GM12875 (cell line): ENCODE data around the gene TUBA1A.
"Not testable (repeated sequence)": the region's sequence is repeated elsewhere in the genome, so short reads cannot be mapped to it uniquely, and the experiment has no call there.

ENCODE experiments used
- H3K4me3 ChIP-seq: one replicate; pipeline ENCODE4 v1.5.1; 2011; ENCODE audit warnings: low read depth, low read length, control low read depth
- TF ChIP-seq, protein P1 (sequence below): IDR thresholded peaks from 2 replicates; pipeline ENCODE4 v1.5.1; 2011; ENCODE audit warnings: low read depth, mild to moderate bottlenecking, control low read depth, inconsistent platforms, low read length, moderate library complexity, borderline replicate concordance; ENCODE audit not compliant: insufficient read depth

Gene TUBA1A

DNA sequence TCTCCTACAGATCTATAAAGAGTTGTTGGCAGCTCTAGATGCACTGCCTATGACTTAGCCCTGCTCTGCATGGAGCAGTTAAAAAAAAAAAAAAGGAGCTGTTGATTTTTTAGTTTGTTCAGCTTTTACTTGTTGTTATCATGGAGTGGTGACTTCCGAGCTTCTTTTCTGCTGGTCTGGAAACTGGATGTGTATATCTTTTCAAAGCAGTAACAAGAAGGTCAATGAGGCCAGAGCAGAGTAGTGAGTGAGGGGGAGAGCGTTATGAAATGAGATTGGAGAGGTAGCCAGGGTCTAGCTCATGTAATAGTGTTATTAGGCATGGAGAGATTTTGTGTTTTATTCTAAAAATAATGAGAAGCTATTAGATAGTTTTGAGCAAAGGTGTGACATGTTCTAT, 44.5 kb downstream of the TUBA1A start:
- TF ChIP-seq, protein P1, sequence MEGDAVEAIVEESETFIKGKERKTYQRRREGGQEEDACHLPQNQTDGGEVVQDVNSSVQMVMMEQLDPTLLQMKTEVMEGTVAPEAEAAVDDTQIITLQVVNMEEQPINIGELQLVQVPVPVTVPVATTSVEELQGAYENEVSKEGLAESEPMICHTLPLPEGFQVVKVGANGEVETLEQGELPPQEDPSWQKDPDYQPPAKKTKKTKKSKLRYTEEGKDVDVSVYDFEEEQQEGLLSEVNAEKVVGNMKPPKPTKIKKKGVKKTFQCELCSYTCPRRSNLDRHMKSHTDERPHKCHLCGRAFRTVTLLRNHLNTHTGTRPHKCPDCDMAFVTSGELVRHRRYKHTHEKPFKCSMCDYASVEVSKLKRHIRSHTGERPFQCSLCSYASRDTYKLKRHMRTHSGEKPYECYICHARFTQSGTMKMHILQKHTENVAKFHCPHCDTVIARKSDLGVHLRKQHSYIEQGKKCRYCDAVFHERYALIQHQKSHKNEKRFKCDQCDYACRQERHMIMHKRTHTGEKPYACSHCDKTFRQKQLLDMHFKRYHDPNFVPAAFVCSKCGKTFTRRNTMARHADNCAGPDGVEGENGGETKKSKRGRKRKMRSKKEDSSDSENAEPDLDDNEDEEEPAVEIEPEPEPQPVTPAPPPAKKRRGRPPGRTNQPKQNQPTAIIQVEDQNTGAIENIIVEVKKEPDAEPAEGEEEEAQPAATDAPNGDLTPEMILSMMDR = no peak
- H3K4me3 ChIP-seq = no peak overlapping the region

DNA sequence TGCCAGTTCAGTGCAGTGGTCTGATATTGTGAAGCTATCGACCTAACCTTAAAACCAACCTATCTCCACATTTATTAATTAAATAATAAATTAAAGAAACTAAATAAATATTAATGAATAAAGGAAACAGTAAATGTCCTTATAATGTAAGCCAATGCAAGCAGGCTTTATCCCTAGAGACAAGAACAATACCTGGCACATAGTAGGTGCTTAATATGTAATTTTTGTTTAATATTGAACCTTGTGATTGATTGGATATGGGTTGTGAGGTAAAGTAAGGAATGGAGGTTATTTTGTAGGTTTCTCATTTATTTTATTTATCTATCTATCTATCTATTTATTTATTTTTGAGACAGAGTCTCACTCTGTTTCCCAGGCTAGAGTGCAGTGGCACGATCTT, 49.9 kb downstream of the TUBA1A start:
- no peak overlapping the region for H3K4me3 ChIP-seq
- TF ChIP-seq, protein P1 = no peak

DNA sequence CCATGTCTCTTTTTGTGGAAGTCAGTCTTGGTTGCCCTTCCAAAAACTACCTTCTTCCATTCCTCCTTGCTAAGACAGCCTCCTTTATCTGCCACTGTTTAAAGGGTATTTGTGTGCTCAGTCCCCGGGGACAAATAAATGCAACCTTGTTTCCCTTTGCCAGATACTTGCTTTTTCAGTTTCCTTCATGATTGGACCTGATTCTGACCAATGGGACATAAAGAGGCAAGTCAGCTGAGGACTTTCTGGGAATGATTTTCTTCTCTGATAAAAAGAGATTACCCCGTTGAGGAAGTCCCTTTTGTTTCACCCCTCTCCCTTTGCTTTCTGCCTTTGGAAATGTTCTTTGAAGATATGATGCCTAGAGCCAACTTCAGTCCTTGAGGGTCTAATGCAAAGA, 50.3 kb downstream of the TUBA1A start:
- no peak overlapping the region for H3K4me3 ChIP-seq
- TF ChIP-seq, protein P1 = no peak

DNA sequence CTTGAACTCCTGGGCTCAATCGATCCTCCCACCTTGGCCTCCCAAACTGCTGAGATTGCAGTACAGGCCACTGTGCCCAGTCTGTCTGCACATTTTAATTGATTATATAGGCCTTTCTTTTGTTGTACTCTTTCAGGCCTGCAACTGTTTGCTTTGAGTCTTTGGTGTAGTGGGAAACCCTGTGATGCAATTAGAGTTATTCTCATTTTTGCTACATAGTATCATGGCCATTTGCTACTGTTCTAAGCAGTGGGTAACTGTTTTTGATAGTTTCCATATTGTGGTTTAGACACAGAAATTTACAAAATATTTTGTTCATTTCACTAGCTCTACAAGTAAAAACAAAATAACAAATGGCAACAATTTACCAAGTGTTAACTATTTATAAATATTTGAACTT, 51.4 kb downstream of the TUBA1A start:
- H3K4me3 ChIP-seq = no peak overlapping the region
- TF ChIP-seq, protein P1 = no peak

DNA sequence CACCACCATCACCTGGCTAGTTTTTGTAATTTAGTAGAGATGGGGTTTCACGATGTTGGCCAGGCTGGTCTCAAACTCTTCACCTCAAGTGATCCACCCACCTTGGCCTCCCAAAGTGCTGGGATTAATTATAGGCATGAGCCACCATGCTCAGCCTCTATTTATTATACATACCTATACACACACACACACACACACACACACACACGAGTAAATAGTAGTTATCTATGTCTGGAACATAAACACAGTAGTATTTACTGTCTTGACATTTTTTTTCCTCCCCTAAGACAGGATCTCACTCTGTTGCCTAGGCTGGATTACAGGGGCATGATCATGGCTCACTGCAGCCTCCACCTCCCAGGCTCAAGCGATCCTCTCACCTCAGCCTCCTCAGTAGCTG, 51.9 kb downstream of the TUBA1A start:
- H3K4me3 ChIP-seq = not testable (repeated sequence)
